GM19372 (cell line): ENCODE data around the gene HDAC7.
A peak's percentile ranks its signal among the peaks of the same experiment; 100 is the strongest.

Source experiments
- ATAC-seq: cut with Tn5 transposase; IDR thresholded peaks from one replicate; pipeline ENCODE4 v1.9.1; 2021; ENCODE audit warnings: mild to moderate bottlenecking, low read depth, moderate library complexity; ENCODE audit not compliant: unreplicated experiment

Gene HDAC7

GRCh38 chr12:47771304-47771703 is 48.4 kb downstream of the HDAC7 start:
- ATAC-seq: no peak

GRCh38 chr12:47770086-47770726 is 49.5 kb downstream of the HDAC7 start:
- ATAC-seq: no peak

- no peak for ATAC-seq
Observed at GRCh38 chr12:47769234-47770085, 50.2 kb downstream of the HDAC7 start.

GRCh38 chr12:47768323-47768811 is 51.3 kb downstream of the HDAC7 start:
- ATAC-seq: no peak

GRCh38 chr12:47767216-47767724 is 52.4 kb downstream of the HDAC7 start:
- ATAC-seq: no peak

GRCh38 chr12:47766502-47767215 is 53.0 kb downstream of the HDAC7 start:
- ATAC-seq: no peak

GRCh38 chr12:47763481-47764346 is 56.0 kb downstream of the HDAC7 start:
- no peak for ATAC-seq

- ATAC-seq: no peak
Observed at GRCh38 chr12:47762850-47763465, 56.7 kb downstream of the HDAC7 start.

GRCh38 chr12:47758834-47759690 is 60.6 kb downstream of the HDAC7 start, which contains the start of gene RAPGEF3:
RAPGEF3 (minus strand) TSS chr12:47758880; CDS start chr12:47758556, 324 bp downstream.
- peak; percentile 45 for ATAC-seq

- no peak for ATAC-seq
Observed at GRCh38 chr12:47758584-47758833, 61.2 kb downstream of the HDAC7 start.

- ATAC-seq: no peak
Observed at GRCh38 chr12:47757840-47758583, 61.7 kb downstream of the HDAC7 start.

- no peak for ATAC-seq
Observed at GRCh38 chr12:47757364-47757839, 62.3 kb downstream of the HDAC7 start.

- peak; percentile 60 for ATAC-seq
Observed at GRCh38 chr12:47755655-47756562, 63.8 kb downstream of the HDAC7 start.

- peak; percentile 7 for ATAC-seq
Observed at GRCh38 chr12:47754881-47755280, 64.8 kb downstream of the HDAC7 start.

- ATAC-seq: no peak
Observed at GRCh38 chr12:47754126-47754525, 65.6 kb downstream of the HDAC7 start.

- ATAC-seq: no peak
Observed at GRCh38 chr12:47753021-47754001, 66.4 kb downstream of the HDAC7 start.
